Ovary (tissue), 3 donors: ENCODE data around the gene PRSS3.

Experiments used
- CTCF ChIP-seq, 3 donors: fragments of 450-650 bp in 2 of 3; fragments of 200-600 bp in 1 of 3; IDR thresholded peaks; one replicate each; pipeline versions ENCODE4 v1.5.1 to v1.8.0; 2016 to 2022; ENCODE audit warnings: antibody characterized with exemption in 3 of 3, mild to moderate bottlenecking in 1 of 3
- EP300 ChIP-seq: sonication (generic); formaldehyde crosslinking; IDR thresholded peaks from one replicate; pipeline ENCODE4 v1.6.1; 2017; ENCODE audit warnings: antibody characterized with exemption
- POLR2A ChIP-seq: fragments of 450-650 bp; IDR thresholded peaks from one replicate; pipeline ENCODE4 v1.6.1; 2017; ENCODE audit warnings: antibody characterized with exemption, mild to moderate bottlenecking, moderate library complexity
- donor health status: DM: no; HTN: no; CAD: no.

GRCh38 chr9:33750839-33751339, 44.5 kb upstream of the PRSS3 start:
- no peak for TF ChIP-seq CTCF (IDR thresholded peaks at IDR 0.05)
- no peak for TF ChIP-seq POLR2A
- no peak for TF ChIP-seq EP300
